HG03354 (cell line): ENCODE measurements around the gene ST6GALNAC6.
A peak's percentile ranks its signal among the peaks of the same experiment; 100 is the strongest.
"Not testable (repeated sequence)": the region's sequence is repeated elsewhere in the genome, so short reads cannot be mapped to it uniquely, and the experiment has no call there.

Experiments
- ATAC-seq: cut with Tn5 transposase; IDR thresholded peaks from one replicate; pipeline ENCODE4 v1.9.1; 2021; ENCODE audit warnings: mild to moderate bottlenecking; ENCODE audit not compliant: unreplicated experiment, poor library complexity, severe bottlenecking

Gene ST6GALNAC6

DNA sequence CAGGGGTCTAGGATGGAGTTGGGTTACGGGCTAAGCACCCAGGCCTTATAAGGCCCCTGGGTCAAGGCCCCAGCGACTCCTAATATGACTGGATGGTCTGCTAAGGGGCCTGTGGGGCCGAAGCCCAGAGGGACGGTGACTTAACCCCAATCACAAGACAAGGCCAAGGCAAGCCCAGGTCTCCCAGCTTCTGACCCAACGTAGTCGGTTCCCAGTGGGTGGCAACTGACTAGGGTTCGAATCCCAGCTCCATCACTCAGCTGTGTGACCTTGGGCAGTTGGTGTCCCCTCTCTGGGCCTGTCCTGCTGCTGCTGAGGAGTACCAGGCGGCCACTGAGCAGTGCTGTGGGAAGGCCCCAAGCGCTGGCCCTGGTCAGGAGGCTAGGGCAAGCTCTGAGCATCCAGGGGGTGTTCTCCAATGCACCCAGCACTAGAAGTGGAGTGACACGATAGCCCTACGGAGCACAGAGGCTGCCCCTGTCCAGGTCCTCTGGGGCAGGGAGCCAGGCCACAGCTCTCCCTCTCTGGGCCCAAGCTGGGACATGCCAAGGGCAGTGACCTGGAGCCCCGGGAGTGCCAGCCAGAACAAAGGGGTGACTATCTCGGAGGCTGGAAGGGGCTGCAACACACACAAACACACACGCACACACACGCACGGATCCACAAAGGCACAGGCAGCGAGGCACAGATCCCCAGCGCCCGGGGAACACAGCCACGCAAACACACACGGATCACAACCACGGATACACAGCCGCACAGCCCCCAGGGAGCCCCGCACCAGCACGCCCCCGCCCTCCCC, 22.4 kb downstream of the ST6GALNAC6 start:
- ATAC-seq: no peak

- no peak for ATAC-seq
Measured at GRCh38 chr9:127876026-127876763, 23.2 kb downstream of the ST6GALNAC6 start.

DNA sequence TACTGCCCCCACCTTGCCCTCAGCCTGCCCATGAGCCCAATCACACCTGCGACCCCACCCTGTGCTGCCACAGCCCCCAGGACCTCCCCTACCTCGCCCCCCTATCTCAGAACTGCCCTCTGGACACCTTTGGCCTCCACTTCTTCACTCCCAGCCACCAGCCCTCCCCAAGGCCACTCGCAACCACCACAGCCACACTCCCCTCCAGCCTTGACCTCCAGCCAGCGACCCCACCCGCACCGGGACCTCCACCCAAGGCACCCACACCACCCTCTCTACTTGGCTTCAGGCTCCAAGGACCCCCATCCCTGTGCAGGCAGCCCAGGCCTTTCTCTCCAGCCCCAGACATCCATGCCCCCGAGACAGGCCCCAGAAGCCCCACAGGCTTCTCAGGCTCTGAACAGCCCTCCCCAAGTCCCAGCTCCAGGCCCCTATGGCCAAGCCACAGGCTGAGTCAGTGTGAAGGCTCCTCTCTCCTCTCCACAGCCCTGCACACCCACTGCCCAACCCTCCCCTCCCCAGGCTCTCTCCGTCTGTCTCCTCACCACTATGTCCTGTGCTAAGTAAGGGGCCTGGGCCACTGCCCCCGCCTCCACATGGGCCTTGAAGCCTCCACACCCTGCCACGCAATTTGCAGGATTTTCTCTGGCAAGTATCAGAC, 24.0 kb downstream of the ST6GALNAC6 start:
- ATAC-seq: no peak

DNA sequence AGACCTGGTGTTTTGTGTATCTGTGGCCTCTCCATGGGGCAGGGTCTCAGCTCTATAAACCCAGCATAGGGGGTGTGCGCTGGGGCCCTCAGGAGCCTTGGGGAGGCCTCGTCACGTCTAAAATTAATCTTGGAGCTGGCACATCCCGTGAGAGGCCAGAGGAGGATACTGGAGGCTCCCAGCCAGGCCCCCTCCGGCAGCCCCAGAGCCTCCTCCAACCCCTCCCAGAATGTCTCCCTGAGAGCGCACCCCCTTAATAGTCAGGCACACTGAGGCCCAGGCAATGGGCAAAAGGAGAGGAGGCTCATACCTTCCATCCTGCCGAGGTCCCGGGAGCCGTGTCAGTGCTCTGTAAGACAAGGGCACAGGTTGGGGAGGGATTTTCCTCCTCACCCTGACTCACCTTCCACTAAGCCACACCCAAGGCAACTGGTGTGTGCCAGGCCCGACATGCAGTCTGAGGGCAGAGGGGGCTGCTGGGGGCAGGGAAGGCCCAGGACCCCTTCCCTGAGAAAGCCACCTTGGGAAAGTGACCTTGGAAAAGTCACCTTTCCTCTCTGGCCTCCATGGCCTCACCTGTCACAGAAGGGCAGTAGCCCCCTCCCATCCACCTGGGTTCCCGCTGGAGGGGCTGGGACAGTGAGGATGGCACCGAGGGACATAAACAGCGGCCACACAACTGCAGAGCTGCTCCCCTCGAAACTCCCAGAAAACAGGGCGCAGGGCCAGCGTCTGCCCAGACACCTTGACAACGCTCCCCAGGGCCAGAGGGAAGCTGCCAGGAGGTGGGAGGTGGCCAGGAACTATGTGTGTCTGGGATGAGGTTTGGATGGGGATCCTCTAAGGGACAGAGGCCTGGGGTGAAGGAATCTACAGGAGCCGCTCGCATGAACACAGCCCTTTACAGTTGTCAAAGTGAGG, 24.8 kb downstream of the ST6GALNAC6 start:
- ATAC-seq: no peak

GRCh38 chr9:127873886-127874285, 25.5 kb downstream of the ST6GALNAC6 start:
- ATAC-seq: no peak

DNA sequence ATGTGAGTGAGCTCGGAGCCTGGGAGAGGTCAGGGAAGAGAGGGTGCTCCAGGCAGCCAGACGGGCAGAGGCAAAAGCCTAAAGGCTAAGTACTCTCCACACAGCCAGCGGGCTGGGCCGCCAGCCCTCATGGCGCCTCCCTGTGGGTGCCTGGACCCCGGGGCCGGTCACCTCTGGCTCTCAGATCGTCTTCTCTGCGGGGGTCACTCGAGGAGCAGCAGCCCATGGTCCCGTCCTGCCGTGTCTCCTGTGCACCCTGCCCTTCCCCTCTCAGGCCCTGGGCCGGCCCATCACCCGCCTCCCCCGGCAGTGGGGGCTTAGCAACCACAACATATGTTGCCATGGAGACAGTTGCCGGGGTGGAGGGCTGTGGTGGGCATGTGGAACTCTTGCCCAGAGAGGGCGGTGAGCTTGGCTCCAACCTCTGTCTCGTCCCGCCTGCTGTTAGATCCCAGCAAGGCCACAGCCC, 26.1 kb downstream of the ST6GALNAC6 start:
- ATAC-seq: no peak

DNA sequence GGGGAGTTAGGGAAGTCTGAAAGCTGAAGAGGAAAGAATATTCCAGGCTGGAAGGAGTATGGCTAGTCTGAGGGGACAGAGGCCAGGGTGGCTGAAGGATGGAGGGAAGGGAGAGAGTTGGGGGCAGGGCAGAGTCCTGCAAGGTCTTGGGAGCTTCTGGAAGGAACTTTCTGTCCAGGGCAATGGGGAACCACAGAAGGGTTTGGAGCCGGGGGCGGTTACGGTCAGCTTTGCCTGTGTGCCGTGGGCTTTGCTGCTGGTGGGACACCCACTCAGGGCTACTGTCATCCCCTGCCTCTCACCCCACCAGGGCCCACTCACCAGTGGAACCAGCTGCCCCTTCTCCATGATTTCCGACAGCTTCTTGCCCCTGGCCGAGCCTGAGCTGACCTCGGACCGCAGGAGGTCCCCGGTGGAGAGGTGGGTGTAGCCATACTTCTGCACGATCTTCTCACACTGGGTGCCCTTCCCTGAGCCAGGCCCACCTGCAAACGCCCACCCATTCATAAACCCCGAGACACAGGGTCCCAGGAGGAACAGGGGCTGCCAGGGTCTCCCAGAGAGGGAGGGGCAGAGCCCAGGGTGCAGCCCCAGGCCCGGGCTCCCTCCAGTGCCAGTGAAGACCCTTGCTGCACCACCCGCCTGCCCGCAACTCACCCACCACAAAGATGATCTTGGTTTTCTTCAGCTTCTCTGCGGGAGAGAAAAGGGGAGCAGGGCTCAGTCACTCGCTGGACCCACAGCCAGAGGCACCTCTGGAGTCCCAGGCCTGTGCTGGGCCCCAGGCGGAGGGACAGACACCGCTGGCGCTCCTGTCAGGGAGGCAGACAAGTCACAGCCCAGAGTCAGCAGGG, 26.8 kb downstream of the ST6GALNAC6 start:
- ATAC-seq: no peak

DNA sequence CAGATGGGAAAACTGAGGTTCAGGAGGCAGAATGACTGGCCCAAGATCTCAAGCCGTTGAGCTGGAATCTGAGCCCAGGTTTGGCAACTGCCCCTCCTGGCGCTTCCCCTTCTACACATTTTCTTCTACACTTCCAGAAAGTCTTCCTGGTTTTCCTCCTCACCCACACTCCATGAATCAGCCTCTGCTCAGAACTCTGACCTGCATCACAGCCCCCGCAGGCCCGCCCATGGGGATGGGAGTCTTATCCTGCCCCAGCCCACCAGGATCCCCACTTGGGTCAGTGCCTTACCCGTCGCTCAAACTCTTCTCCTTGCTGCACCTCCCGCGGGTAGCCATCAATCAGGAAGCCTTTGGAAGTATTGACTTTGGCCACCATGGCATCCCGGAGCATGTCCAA, 27.9 kb downstream of the ST6GALNAC6 start:
- no peak for ATAC-seq

DNA sequence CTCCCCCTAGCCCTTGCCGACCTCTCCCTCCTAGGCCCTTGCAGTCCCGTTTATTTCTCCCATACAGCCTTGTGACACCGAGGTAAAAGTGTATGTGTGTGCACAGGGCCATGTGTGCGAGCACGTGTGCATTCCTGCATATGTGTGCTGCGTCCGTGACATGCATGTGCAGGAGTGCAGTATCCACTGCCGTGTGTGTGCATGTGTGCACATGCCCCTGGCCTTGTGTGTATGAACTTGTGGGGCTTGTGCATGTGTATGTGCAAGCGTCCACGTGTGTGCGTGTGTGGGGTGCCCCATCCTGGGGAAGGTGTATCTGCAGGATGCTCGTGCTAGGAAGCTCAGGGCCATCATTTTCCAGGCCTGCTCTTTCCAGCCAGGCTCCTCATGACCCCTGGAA, 28.5 kb downstream of the ST6GALNAC6 start:
- ATAC-seq: no peak

- not testable (repeated sequence) for ATAC-seq
Measured at GRCh38 chr9:127870153-127870491, 29.3 kb downstream of the ST6GALNAC6 start.

DNA sequence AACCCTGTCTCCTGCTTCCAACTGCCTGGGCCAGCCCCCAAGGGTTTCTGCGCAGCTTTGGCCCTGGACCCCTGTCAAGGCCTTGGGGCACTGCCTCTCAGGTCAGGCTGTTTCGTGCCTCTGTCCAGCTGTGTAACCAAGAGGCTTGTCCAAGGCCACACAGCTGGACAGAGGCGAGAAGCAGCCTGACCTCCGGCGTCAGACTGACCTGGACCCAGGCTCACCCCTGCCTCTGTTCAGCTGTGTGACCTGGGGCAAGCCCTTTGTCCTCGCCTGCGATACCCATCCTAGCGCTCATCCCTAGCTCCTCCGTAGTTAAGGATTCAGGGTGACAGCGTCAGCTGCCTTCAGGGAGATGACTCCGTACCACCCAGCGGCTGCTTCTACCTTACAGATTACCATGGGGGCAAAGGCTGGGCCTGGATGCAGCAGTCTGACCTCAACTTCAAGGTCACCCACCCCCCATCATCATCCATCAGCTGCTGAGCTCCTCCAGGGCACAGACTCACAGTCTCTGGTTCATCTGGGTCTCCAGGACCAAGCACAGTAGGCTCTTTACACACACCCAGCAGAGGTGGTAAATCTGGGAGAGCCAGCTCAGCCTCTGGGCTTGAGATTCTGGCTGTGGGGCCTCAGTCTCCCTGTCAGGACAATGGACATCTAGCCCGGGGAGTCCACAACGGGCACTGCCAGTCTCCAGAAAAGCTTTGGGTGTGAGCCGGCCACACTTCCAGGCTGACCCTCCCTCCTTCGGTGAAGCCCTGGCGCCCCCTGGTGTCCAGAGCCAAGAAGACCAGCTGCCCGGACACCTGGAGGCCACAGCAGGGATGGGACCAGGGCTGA, 29.9 kb downstream of the ST6GALNAC6 start:
- peak; percentile 72 for ATAC-seq

DNA sequence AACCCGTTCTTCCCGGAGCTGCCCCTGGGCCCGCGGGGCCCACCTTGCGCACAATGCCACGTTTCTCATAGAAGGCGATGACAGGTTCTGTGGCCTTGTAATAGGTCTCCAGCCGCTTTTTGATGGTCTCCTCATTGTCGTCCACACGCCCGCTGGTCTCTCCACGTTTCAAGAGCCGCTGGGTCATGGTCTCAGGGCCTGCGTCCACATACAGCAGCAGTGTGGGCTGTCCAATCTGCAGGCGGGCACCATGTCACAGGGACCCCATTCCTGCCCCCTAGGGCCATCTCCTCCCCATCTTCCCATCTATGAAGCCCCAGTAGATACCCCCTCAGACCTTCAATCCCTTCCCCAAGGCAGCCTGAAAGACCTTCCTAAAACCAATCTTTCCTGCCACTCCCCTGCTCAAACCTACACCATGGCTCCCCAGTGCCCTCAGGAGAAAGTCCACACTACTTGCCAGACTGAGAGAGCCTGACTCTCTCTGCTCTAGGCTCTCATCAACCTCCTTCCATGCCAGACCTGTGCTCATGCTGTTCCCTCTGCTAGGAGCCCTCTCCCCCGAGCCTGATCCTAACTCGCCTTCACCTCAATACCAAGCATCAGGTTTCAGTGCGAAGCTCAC, 31.0 kb downstream of the ST6GALNAC6 start:
- ATAC-seq: no peak

GRCh38 chr9:127867356-127868277, 31.8 kb downstream of the ST6GALNAC6 start:
- no peak for ATAC-seq

DNA sequence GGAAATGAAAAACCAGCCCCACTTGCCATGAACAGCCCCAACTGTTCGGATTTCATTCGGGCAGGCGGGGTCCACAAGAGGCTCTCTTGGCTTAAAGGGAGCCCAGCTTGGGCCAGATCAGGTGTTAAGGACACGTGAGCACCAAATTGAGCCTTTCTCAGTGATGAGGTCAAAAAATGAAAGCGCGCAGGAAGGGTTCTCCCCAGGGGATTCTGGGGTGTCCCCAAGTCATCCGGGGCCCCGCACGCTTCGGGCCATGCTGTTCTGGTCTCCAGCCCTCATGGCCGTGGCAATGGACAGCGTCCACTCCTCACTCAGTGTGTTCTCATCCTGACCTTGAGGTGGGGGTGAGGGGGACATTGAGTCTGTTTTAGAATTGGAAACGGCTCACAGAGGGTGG, 32.9 kb downstream of the ST6GALNAC6 start:
- no peak for ATAC-seq

- ATAC-seq: no peak
Measured at GRCh38 chr9:127865645-127866464, 33.5 kb downstream of the ST6GALNAC6 start.

- no peak for ATAC-seq
Measured at GRCh38 chr9:127863191-127863621, 36.2 kb downstream of the ST6GALNAC6 start.
